Measurements from ENCODE around the gene FANCI. TPM values are rescaled to one million over a fixed set of nuclear protein-coding genes. Genes with fewer than 3 reads are reported as not detected.

The FANCI gene
- total RNA-seq, 6 donors from 2014 or later: 5.0 to 10.9 (median 6.6) TPM

- Histone ChIP-seq H3K4me3 (no peak overlapping the region), H3K36me3 (peaks cover 35 to 76% (median 67%) of the 10 kb centered on the region in 4 donors), H3K9me3 (no peaks in the 10 kb centered on the region), H3K27ac (no peak overlapping the region), H3K4me1 (peaks cover 0 to 5% (median 2%) of the 10 kb centered on the region in 4 donors), H3K27me3 (no peaks in the 10 kb centered on the region)
- DNase-seq (no peak), ATAC-seq (ENCODE audit: low FRiP score in 2 of 2) (no peak)
- TF ChIP-seq POLR2A (IDR thresholded peaks at IDR 0.05) (no peak), CTCF (IDR thresholded peaks at IDR 0.05) (no peak), EP300 (IDR thresholded peaks at IDR 0.05) (no peak), POLR2AphosphoS5 (IDR thresholded peaks at IDR 0.05) (no peak)
- WGBS, 2 donors: 93 to 100% methylated on average over 5 of the region's 5 CpGs
Measured at GRCh38 chr15:89316504-89316903, 72.7 kb downstream of the FANCI start.

- H3K4me1 ChIP-seq: peaks cover 0 to 5% (median 2%) of the 10 kb centered on the region in 4 donors
- H3K9me3 ChIP-seq: no peaks in the 10 kb centered on the region
- TF ChIP-seq POLR2A (IDR thresholded peaks at IDR 0.05): no peak
- TF ChIP-seq CTCF (IDR thresholded peaks at IDR 0.05): no peak
- no peak for TF ChIP-seq POLR2AphosphoS5 (IDR thresholded peaks at IDR 0.05)
- no peak for TF ChIP-seq EP300 (IDR thresholded peaks at IDR 0.05)
- H3K27ac ChIP-seq: no peak overlapping the region
- H3K36me3 ChIP-seq: peaks cover 40 to 84% (median 74%) of the 10 kb centered on the region in 4 donors
- no peaks in the 10 kb centered on the region for H3K27me3 ChIP-seq
- ATAC-seq (ENCODE audit: low FRiP score in 2 of 2): no peak
- no peak for DNase-seq
- 56 to 84% methylated on average over 4 of the region's 4 CpGs for WGBS, 2 donors
- H3K4me3 ChIP-seq: no peak overlapping the region
Measured at GRCh38 chr15:89317186-89317720, 73.5 kb downstream of the FANCI start.

- H3K36me3 ChIP-seq: peaks cover 60 to 100% (median 96%) of the 10 kb centered on the region in 4 donors
- no peak overlapping the region for H3K4me3 ChIP-seq
- H3K27me3 ChIP-seq: no peaks in the 10 kb centered on the region
- no peak overlapping the region for H3K27ac ChIP-seq
- TF ChIP-seq POLR2A (IDR thresholded peaks at IDR 0.05) (no peak), POLR2AphosphoS5 (IDR thresholded peaks at IDR 0.05) (no peak), EP300 (IDR thresholded peaks at IDR 0.05) (no peak), CTCF (IDR thresholded peaks at IDR 0.05) (no peak)
- peaks cover 0 to 5% (median 2%) of the 10 kb centered on the region in 4 donors for H3K4me1 ChIP-seq
- DNase-seq (no peak), ATAC-seq (ENCODE audit: low FRiP score in 2 of 2) (no peak)
- WGBS, 2 donors: 90 to 95% methylated on average over 9 of the region's 9 CpGs
- no peaks in the 10 kb centered on the region for H3K9me3 ChIP-seq
Measured at GRCh38 chr15:89319678-89320077, 75.9 kb downstream of the FANCI start.

- Histone ChIP-seq H3K4me3 (no peak overlapping the region), H3K36me3 (peaks cover 60 to 100% (median 96%) of the 10 kb centered on the region in 4 donors), H3K4me1 (peaks cover 0 to 5% (median 2%) of the 10 kb centered on the region in 4 donors), H3K27me3 (no peaks in the 10 kb centered on the region), H3K27ac (no peak overlapping the region), H3K9me3 (no peaks in the 10 kb centered on the region)
- 81 to 93% methylated on average over 2 of the region's 2 CpGs for WGBS, 2 donors
- ATAC-seq (ENCODE audit: low FRiP score in 2 of 2) (no peak), DNase-seq (no peak)
- TF ChIP-seq POLR2AphosphoS5 (IDR thresholded peaks at IDR 0.05) (no peak), EP300 (IDR thresholded peaks at IDR 0.05) (no peak), POLR2A (IDR thresholded peaks at IDR 0.05) (no peak), CTCF (IDR thresholded peaks at IDR 0.05) (no peak)
Measured at GRCh38 chr15:89320200-89320599, 76.4 kb downstream of the FANCI start.
